Left lobe of liver (tissue), 2 donors: ENCODE measurements around the gene SOAT2. TPM values are rescaled to one million over a fixed set of nuclear protein-coding genes. Genes with fewer than 3 reads are reported as not detected.
"Not testable (repeated sequence)": the region's sequence is repeated elsewhere in the genome, so short reads cannot be mapped to it uniquely, and the experiment has no call there.

Experiments
- ATAC-seq: fragments of 200-7000 bp; cut with Tn5 transposase; one replicate; pipeline ENCODE4 v1.9.1; 2020; ENCODE audit warnings: mild to moderate bottlenecking, moderate library complexity
- DNase-seq: peaks from one replicate; pipeline ENCODE4 v3.0.0-alpha.2; 2020; ENCODE audit warnings: low spot score
- total RNA-seq: library from RNA; stranded (reverse); gene quantifications from one replicate; pipeline ENCODE4 v1.2.1, GENCODE V29; 2021
- donor health status: DM: no; HTN: no; CAD: no; lungs with moderate emphysema.
- donor health status: DM: no; HTN: yes; CAD: no.

SOAT2 gene
- total RNA-seq, 1 donor from 2014 or later = 0.25 TPM

DNA sequence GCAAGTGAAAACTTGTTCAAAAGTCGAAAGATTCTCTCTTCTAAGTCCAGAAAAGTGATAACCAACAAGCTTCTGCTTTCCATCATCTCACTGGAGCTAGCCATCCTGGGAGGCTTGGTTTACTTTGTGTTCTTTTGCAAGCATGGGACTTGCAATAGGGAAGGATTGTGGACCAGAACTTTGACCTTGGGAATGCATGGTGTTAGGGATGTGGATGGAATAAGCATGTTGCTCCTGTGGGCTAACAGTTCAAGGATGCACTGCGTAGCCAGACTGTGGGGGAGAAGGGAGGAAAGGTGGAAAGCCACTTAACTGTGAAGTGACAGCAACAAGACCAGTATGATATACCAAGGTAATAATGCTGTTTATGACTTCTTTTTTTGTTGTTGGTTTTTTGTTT lies 28.6 kb downstream of the SOAT2 start:
- DNase-seq (no peak), ATAC-seq (peak; percentile 44)

- no peak for DNase-seq
- peak; percentile 28 for ATAC-seq
Observed at GRCh38 chr12:53133722-53134121, 30.4 kb downstream of the SOAT2 start.

DNA sequence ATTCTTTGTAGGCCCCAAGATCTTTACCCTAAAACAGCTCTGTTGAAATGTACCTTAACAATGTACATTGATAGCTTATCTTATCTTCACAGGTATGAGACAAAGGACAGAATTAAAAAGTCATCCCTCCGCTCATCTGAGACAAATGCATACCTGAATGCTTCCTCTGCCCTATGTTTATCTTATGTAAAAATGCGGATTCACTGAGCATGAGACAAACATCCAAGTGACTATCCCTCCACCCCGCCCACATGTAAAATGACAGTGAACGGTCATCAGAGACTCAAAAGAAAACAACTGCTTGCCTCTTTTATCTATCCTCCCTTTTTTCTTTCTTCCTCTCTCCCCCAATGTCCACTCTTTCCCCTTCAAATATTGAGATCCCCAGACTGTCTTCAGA lies 40.1 kb downstream of the SOAT2 start:
- DNase-seq (no peak), ATAC-seq (no peak)

DNA sequence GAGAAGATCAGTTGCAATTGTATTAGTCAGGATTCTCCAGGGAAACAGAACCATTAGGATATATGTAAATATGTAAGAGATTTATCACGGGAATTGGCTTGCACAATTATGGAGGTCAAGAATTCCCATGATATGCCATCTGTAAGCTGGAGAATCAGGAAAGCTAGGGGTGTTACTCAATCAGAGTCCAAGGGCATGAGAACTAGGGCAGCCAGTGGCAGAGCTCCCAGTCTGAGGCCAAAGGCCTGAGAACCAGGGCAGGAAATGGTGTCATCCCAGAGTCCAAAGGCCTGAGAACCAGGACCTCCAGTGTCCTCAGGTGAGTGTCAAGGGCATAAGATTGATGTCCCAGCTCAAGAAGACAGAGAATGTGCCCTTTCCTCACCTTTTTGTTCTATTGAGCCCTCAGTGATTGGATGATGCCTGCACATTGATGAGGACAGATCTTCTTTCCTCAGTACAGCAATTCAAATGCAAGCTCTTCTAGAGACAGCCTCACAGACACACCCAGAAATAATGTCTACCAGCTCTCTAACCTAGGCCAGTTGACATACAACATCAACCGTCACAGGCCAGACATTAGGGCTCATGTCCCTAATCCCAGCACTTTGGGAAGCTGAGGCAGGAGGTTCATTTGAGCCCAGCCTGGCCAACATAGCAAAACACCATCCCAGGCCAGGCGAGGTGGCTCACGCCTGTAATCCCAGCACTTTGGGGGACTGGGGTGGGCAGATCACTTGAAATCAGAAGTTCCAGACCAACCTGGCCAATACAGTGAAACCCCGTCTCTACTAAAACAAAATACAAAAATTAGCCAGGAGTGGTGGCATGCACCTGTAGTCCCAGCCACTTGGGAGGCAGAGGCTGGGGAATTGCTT lies 42.3 kb downstream of the SOAT2 start:
- DNase-seq = peak; percentile 92

DNA sequence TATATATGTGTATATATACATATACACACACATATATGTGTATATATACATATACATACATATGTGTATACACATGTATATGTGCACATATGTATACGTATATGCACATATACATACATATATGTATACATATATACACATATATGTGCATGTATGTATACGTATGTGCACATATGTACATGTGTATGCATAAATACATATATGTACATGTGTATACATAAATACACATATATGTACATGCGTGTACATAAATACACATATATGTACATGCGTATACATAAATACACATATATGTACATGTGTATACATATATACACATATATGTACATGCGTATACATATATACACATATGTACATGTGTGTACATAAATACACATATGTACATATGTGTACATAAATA lies 43.9 kb downstream of the SOAT2 start:
- ATAC-seq (no peak), DNase-seq (no peak)

More for the DNA sequence above, 42.3 kb downstream of the SOAT2 start:
- peak; percentile 99 for ATAC-seq

- ATAC-seq (no peak), DNase-seq (no peak)
Observed at GRCh38 chr12:53147653-53148052, 44.4 kb downstream of the SOAT2 start.

DNA sequence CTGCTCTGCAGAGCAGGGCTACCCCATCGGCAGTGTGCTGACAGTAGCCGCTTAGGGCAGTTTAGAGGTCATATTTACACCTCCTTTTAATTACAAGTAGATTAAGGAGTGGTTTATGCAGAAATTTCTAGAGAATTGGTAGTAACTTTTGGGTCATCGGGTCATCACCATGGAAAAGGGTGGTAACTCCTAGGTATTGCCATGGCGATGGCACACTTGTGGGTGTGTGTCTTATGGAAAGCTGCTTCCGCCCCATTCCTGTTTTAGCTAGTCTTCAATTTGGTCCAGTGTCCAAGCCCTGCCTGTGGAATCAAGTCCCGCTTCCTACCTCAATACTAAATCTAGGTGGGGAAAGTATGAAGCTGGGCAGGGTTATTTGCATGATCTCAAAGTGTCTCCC lies 47.8 kb downstream of the SOAT2 start:
- ATAC-seq (no peak), DNase-seq (no peak)

DNA sequence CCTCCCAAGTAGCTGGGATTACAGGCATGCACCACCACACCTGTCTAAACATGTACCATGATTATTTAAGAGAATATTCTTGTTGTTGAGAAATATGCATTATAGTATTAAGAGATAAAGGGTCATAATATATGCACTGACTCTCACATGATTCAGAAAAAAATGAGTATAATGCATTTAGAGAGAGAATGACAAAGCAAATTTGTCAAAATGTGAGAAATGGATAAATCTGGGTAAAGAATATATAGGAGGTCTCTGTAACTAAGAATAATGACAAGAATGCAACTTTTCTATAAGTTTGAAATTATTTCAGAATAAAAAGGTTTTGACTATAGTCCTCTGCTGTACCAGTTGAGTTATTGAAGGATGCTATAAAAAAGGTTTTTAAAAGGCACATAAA lies 49.1 kb downstream of the SOAT2 start:
- ATAC-seq (no peak), DNase-seq (no peak)

DNA sequence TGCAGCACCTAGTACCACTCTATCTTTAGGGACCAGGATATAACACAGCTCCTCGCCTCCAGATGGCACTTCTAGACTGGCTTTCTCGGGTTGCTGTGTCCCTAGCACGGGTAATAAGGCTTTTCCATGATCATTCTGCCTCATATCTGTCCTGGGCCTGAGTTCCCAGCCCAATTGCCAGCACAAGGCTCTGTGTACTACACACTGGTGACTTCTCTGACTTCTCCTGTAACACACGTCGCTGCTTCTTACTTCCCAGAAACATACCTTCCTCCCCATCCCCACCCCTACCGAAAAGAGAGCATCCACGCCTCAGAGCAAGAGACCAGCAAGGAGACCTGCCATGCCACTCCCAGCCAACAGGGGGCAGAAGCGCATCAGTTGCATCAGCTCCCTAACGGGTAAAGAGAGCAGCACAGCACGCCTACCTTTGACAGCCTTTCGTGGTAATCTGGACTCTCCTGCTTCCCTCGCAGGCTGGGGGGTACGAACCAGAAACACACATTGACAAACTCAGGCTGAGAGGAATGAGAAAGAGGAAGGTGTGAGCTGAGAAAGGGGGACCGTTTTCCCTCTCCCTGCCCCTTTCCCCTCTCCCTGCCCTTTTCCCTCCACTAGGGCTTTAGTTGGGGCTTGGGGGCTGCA lies 56.0 kb downstream of the SOAT2 start:
- ATAC-seq = peak; percentile 90
- peak; percentile 88 for DNase-seq

GRCh38 chr12:53160000-53160399 lies 56.7 kb downstream of the SOAT2 start:
- ATAC-seq = peak; percentile 55
- DNase-seq = no peak

GRCh38 chr12:53160673-53161072 lies 57.4 kb downstream of the SOAT2 start:
- DNase-seq = no peak
- peak; percentile 24 for ATAC-seq

- ATAC-seq = peak; percentile 30
- peak; percentile 60 for DNase-seq
Observed at GRCh38 chr12:53161119-53161911, 58.0 kb downstream of the SOAT2 start.

GRCh38 chr12:53163008-53163407 lies 59.7 kb downstream of the SOAT2 start:
- not testable (repeated sequence) for DNase-seq, ATAC-seq

GRCh38 chr12:53166837-53167236 lies 63.6 kb downstream of the SOAT2 start:
- DNase-seq = no peak
- no peak for ATAC-seq

DNA sequence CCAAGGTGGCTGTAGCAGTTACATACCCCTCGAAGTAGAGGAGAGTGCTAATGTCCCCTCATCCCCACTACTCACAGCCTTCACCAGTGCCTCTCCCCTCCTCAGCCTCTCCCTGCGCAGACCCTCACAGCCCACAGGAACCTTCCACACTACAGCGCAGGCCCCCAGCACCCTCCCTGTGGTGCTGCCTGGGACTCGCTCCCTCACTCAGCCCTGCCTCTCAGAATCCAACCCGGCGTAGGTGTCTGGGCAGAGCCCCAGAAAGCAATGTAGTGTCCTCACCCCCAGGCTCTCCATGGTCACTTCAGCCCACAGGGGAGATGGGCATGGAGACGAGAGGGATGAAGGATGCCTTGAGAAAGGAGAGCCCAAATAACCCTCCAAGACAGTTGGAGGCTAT lies 66.4 kb downstream of the SOAT2 start:
- ATAC-seq (peak; percentile 57), DNase-seq (peak; percentile 49)

- DNase-seq (peak; percentile 93), ATAC-seq (peak; percentile 72)
Observed at GRCh38 chr12:53170215-53170614, 66.9 kb downstream of the SOAT2 start.

DNA sequence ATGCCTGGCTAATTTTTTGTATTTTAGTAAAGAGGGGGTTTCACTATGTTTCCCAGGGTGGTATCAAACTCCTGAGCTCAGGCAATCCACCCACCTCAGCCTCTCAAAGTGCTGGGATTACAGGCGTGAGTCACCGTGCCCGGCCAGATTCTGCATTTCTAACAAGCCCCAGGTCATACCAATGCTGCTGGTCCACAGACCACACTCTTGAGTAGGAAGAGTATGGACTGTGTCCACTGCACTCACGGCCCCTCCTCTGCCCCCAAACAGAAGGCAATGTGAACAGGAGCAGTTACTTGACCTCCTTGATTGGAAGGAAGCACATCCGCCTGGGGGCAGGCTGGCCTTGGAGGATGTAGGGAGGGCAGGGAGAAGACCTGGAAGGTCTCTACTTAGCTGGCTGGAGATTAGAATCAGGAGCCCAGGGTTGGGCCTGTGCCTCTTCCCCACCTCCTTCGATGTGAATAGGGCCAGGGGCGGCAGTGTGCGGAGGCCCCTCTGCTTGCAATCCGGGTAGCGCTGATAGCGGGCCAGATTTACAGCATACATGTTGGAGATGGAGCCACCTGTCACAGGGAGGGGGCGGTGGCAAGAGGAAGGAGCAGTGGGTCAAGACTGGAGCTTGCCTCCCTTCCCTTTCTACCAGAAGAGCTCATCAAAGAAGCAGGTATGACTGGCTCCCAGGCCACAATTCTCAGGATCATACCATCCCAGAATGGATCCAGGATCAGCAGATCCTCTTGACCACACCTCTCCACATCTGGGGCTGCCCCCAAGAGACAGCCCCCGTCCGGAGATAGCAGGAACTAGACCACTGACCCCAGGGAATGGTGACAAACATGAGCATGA lies 67.8 kb downstream of the SOAT2 start:
- DNase-seq (no peak), ATAC-seq (no peak)

DNA sequence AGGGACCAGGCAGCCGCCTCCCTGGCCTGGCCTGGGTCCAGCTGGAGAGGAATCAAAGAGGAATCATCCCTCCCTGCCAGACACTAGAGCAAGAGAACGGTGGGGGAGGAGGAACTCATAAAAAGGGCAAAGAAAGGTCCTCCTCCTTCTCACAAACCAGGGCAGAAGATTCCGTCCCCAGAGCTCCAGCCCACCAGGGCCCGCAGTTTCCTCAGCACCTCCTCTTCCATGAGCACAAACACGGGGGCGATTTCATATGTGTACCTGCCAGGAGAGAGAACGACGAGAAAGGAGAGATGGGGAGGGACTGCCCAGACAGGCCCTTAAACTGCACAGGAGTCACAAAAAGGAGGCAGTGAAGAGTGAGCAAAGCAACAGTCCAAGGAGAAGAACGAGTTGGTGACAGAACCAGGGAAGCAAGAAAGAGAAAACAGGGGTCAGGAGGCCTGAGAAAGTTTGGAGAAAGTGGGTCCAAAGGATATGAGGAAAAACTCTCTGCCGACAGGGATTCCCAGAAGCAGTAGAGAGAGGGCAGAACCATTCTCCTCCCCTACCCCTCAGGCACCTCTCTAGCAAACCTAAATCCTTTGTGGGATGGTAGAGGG lies 68.5 kb downstream of the SOAT2 start:
- peak; percentile 22 for ATAC-seq
- peak; percentile 83 for DNase-seq

GRCh38 chr12:53172352-53172751 lies 69.1 kb downstream of the SOAT2 start:
- DNase-seq (peak; percentile 38), ATAC-seq (no peak)

DNA sequence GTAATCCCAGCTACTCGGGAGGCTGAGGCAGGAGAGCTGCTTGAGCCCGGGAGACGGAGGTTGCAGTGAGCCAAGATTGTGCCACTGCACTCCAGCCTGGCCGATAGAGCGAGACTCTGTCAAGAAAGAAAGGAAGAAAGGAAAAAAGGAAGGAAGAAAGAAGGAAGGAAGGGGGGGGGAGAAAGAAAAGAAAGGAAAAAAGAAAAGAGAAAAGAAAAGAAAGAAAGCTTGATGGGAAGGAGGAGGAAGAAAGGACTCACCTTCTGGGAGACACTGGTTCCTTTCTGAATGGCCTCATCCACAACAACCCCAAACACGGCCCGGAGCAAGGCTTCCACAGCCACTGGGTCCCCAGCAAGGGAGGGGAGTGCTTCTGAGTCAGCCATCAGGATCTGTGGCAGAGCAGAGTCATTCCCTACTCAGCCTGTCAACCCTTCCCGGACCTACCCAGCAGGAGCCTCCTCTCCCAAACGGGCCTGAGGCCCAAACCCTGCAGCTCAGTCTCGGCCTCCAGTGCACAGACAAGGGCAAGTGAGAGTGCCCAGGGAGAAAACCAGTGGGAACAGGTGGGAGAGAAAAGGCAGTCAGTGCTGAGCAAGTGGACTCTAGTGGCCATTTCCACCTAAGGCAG lies 69.9 kb downstream of the SOAT2 start:
- DNase-seq = peak; percentile 36
- ATAC-seq = no peak
